Activated CD8-positive, alpha-beta T cell treated with anti-CD3 and anti-CD28 coated beads for 36 hours (primary cell): ENCODE measurements around the gene GSTA1. TPM values are rescaled to one million over a fixed set of nuclear protein-coding genes. Genes with fewer than 3 reads are reported as not detected.

ENCODE experiments used
- ATAC-seq: fragments of 200-7000 bp; cut with Tn5 transposase; one replicate; pipeline ENCODE4 v1.10.0; 2021; ENCODE audit warnings: mild to moderate bottlenecking, moderate library complexity
- CTCF ChIA-PET: fragments of 350-600 bp; sonication (Branson Sonifier 250); formaldehyde crosslinking; loops from one replicate; lab custom pipeline; 2021; ENCODE audit warnings: antibody characterized with exemption; lab: Charles Lee
- POLR2A ChIA-PET: fragments of 350-600 bp; sonication (Branson Sonifier 250); formaldehyde crosslinking; loops from one replicate; lab custom pipeline; 2021; ENCODE audit warnings: antibody characterized with exemption; lab: Charles Lee
- DNase-seq: peaks from one replicate; pipeline ENCODE4 v3.0.0-alpha.2; 2020
- H3K27ac Mint-ChIP-seq: one replicate; pipeline ENCODE4 v1.8.0; 2021; ENCODE audit warnings: mild to moderate bottlenecking, mixed read lengths
- H3K27me3 Mint-ChIP-seq: one replicate; pipeline ENCODE4 v1.8.0; 2021; ENCODE audit warnings: mixed read lengths
- H3K36me3 Mint-ChIP-seq: one replicate; pipeline ENCODE4 v1.8.0; 2021; ENCODE audit warnings: low read depth, mixed read lengths
- H3K4me1 Mint-ChIP-seq: one replicate; pipeline ENCODE4 v1.8.0; 2021; ENCODE audit warnings: low read depth, mixed read lengths
- H3K4me3 Mint-ChIP-seq: one replicate; pipeline ENCODE4 v1.8.0; 2021; ENCODE audit warnings: mild to moderate bottlenecking, moderate library complexity, mixed read lengths
- H3K9me3 Mint-ChIP-seq: one replicate; pipeline ENCODE4 v1.8.0; 2021; ENCODE audit warnings: mixed read lengths
- CTCF ChIP-seq: fragments of 200-600 bp; IDR thresholded peaks from one replicate; pipeline ENCODE4 v1.8.0; 2022; ENCODE audit warnings: antibody characterized with exemption, mild to moderate bottlenecking
- intact Hi-C: fragments of 100-400 bp; cut with micrococcal nuclease; formaldehyde crosslinking; loops from one replicate; pipeline ENCODE4 v1.10.0; 2022
- total RNA-seq, 2 experiments: library from RNA; stranded (reverse); gene quantifications; one replicate each; pipeline ENCODE4 v1.2.3, GENCODE V29; 2021

GSTA1 gene
- total RNA-seq, 2 experiments from 2014 or later: not detected

- intact Hi-C loops: no loop called here
- no peak overlapping the region for H3K4me3 Mint-ChIP-seq
These were observed 61.7 kb downstream of the GSTA1 start for GRCh38 chr6:52741872-52742271.

More at GRCh38 chr6:52741872-52742271, 61.7 kb downstream of the GSTA1 start:
- Mint-ChIP-seq H3K9me3 (no peaks in the 10 kb centered on the region), H3K36me3 (no peaks in the 10 kb centered on the region), H3K27ac (no peak overlapping the region), H3K27me3 (peaks cover 2% of the 10 kb centered on the region), H3K4me1 (no peaks in the 10 kb centered on the region)
- no peak for TF ChIP-seq CTCF
- POLR2A ChIA-PET: no interaction called here
- DNase-seq: no peak
- CTCF ChIA-PET: no interaction called here
- no peak for ATAC-seq

Other genes with a start within 250 kb of the GSTA1 start
- 1 to 10 TPM in 1 of 2 experiments, under 1 TPM in 1; 0.94 to 1.0 TPM for gene TRAM2, start 226.8 kb downstream of the GSTA1 start, total RNA-seq
- 10 to 100 TPM; 13.4 to 15.1 TPM for gene TMEM14A, start 132.7 kb downstream of the GSTA1 start, total RNA-seq
- gene GSTA2, start 40.3 kb downstream of the GSTA1 start, total RNA-seq: not detected
- gene GSTA5, start 37.0 kb upstream of the GSTA1 start, total RNA-seq: not detected
- not detected for gene GSTA3, start 105.9 kb upstream of the GSTA1 start, total RNA-seq
- gene GSTA4, start 191.5 kb upstream of the GSTA1 start, total RNA-seq: 10 to 100 TPM; 13.1 to 14.1 TPM